Amniotic epithelial cell (primary cell): ENCODE measurements around the gene SAGE1.
"Not testable (repeated sequence)": the region's sequence is repeated elsewhere in the genome, so short reads cannot be mapped to it uniquely, and the experiment has no call there.

Experiments
- DNase-seq: peaks from one replicate; pipeline ENCODE4 v3.0.0-alpha.2; 2010; ENCODE audit warnings: low read depth

Gene SAGE1

GRCh38 chrX:135893294-135893817, at the start of gene SAGE1, which contains the start of gene CT45A10:
Gene SAGE1, plus strand, starts transcription at chrX:135893716. Its CDS starts 2,527 bp downstream, at chrX:135896243.
Gene CT45A10, minus strand, starts transcription at chrX:135893444. Its CDS starts 8,100 bp downstream, at chrX:135885344.
- DNase-seq: no peak

DNA sequence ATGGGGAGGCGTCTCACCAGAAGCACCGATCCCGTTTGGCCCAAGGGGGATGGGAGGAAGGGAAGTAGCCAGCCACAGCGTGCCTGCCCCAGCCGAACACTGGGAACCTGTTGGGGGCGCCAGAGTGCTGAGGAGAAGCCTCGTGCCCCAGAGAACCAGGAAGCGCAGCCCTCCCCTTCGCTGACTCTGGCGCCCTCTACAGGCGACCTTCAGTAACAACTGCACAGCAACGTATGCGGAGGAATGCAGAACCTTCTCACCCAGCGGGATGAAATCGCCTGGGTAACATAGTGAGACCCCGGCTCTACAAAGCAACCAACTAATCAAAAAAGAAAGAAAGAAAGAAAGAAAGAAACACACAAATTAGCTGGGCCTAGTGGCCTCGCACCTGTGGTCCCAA, 39.1 kb upstream of the SAGE1 start, which contains the start of gene CT45A8:
Gene CT45A8 (minus strand): TSS at position 101 of the 400 bp plus-strand sequence. CDS start 3,755 bp downstream, outside the sequence.
- DNase-seq: not testable (repeated sequence)

DNA sequence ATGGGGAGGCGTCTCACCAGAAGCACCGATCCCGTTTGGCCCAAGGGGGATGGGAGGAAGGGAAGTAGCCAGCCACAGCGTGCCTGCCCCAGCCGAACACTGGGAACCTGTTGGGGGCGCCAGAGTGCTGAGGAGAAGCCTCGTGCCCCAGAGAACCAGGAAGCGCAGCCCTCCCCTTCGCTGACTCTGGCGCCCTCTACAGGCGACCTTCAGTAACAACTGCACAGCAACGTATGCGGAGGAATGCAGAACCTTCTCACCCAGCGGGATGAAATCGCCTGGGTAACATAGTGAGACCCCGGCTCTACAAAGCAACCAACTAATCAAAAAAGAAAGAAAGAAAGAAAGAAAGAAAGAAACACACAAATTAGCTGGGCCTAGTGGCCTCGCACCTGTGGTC, 21.8 kb upstream of the SAGE1 start, which contains the start of gene CT45A9:
Gene CT45A9 (minus strand): TSS at position 101 of the 400 bp plus-strand sequence. CDS start 3,751 bp downstream, outside the sequence.
- not testable (repeated sequence) for DNase-seq

DNA sequence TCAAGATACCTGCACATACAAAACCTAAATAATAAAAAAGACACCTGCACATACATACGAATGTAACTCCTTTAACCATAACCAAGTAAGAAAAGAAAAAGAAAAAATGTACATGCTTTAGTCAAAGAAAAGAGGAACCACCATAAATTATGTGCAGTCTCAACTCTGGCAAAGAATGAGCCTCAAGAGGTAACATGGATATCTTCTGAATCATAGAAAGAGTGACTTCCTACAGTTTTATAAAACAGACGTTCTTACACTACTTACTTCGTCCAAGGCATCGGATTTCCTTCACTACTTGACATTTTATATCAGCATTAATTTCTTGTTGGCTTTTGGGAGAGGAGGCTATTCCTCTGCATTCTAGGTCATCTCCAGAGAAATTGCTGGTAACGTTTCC, 10.8 kb upstream of the SAGE1 start:
- not testable (repeated sequence) for DNase-seq

- not testable (repeated sequence) for DNase-seq
Observed at GRCh38 chrX:135888230-135888629, 5.3 kb upstream of the SAGE1 start.

- DNase-seq: not testable (repeated sequence)
Observed at GRCh38 chrX:135888976-135889375, 4.5 kb upstream of the SAGE1 start.

DNA sequence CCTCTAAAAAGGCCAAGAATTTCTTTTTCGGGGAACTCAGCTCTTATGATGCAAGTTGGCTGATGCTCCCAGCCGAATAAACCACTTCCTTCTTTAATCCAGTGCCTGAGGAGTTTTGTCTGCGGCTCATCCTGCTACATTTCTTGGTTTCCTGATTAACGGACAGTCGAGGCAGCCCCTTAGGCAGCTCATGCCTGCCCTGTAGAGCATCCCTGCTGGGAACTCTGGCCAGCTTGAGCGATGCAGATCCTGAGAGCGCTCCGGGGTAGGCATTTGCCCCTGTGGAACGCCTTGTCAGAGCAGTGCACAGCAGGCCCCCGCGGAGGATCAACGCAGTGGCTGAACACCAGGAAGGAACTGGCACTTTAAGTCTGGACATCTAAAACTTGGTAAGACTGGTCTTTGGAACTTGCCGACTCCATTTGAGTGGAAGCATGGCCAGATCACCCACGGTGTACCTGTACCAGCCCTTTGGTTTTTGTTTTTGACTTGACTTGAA, 3.4 kb upstream of the SAGE1 start:
- DNase-seq: no peak

DNA sequence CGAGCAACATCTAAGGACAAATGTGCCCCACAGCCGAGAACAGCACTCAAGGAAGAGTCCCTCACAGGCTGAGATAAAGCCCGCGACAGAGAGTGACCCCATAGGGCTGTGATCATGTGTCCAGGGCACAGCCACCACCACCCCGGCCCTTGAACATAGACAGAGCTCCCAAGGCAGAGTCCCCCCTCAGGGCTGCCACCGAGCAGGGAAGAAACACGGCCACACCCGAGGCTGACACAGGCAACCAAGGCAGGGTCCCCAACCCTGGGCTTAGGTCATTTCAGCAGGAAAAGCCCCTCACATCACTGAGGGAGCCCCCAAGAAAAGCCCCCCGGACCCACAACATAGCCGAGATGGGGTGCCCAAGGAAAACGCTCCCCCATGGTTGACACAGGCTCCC, 735 bp upstream of the SAGE1 start:
- no peak for DNase-seq

- no peak for DNase-seq
Observed at GRCh38 chrX:135910251-135910650, 16.7 kb downstream of the SAGE1 start.

DNA sequence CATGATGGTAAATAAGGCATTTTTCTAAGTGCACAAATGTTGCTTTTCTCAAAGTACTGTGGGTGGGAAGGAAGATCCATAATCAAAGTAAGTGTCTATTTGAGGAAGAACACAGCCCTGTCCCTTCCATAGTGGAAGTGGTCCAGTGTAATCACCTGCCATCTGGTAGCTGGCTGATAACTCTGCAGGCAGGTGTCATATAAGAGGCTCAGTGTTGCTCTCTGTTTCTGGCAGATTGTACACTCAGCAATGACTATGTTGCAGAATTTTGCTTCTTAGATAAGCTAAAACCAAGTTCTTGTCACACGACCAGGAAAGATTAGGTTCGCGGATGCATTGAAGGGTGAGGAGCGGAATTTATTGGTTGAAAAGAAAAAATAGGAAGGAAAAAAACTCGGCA, 20.9 kb downstream of the SAGE1 start:
- DNase-seq: no peak

- not testable (repeated sequence) for DNase-seq
Observed at GRCh38 chrX:135920516-135920915, 27.0 kb downstream of the SAGE1 start.

DNA sequence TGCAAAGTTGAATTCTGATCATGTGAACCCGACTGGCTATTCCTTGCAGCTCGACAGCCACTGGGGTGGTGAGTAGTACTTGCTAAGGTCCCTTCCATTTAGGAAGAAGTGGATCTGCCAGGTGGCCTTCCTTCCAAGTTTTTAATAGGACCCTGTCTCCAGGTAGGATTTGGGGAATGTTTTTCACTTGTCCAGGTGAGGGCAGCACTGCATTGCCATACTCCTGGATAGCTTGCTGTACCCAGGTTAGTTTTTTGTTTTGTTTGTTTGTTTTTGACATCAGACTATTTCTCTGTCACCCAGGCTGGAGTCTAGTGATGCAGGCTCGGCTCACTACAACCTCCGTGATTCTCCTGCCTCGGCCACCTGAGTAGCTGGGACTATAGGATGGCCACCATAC, 29.8 kb downstream of the SAGE1 start:
- DNase-seq: no peak

DNA sequence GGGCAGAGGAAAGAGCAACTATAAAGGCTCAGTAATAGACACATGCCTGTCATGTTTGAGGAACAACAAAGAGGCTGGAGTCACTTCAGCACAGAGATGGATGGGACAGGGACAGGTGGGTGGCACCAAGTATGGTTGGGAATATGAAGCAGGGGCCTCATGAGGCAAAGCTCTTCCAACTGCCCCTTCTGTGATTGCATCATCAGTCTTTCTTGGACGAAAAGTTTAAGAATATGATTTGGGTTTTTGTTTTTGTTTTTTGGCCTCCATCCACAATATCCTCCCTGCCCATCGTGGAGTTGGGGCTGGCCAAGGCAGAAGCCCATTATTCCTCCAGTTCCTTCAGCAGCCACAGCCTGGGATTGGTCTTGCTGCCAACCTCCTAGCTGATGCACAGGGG, 34.4 kb downstream of the SAGE1 start:
- DNase-seq: no peak

GRCh38 chrX:135931644-135932487, 38.4 kb downstream of the SAGE1 start:
- peak; percentile 15 for DNase-seq

- DNase-seq: no peak
Observed at GRCh38 chrX:135944486-135944885, 51.0 kb downstream of the SAGE1 start.

DNA sequence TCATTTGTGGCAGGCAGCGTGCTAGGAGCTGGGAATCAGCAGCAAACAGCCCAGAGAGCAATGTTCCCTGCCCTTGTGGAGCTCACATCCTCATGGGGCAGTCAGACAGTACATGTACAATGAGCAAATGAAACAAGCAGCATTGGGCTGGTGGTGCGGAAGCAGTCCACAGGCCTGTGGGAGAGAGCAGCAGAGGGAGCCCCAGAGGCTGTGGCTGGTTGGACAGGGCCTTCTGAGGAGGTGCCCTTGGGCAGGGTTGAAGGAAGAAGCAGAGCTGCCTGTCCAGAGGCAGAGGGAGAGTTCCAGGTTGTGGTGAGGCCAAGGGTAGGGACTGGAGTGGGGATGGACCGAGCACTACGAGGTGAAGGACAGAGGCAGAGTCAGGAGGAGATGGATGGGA, 57.8 kb downstream of the SAGE1 start:
- DNase-seq: no peak
